8988T (cell line): ENCODE measurements around the gene VAPB.

Experiments
- DNase-seq: peaks from one replicate; pipeline ENCODE4 v3.0.0; 2011

VAPB gene

DNA sequence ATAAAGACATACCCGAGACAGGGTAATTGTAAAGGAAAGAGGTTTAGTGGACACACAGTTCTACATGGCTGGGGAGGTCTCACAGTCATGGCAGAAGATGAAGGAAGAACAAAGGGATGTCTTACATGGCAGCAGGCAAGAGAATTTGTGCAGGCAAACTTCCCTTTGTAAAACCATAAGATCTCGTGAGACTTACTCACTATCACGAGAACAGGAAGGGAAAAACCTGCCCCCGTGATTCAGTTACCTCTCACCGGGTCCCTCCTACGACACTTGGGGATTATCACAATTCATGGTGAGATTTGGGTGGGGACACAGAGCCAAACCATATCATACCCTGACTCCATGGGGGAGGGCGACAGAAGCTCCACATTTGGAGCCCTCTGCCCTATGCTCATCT is 7.4 kb upstream of the VAPB start:
- no peak for DNase-seq

DNA sequence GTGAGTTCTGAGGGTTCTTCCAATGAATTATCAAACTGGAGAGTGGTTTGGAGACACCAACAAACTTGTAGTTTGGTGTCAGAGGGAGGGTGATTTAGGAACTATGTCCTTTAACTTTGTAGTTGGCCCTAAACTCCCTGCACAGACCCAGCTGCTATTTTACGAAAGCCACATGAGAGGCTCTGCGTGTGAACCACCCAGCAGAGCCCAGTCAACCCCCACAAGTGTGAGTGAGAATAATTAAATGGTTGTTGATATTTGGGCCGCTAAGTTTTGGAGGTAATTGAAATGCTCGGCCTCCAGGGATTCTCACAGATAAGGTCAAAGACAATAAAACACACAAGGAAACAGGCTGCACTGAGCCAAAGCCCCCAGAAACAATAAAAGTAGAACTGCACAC is 6.9 kb upstream of the VAPB start:
- no peak for DNase-seq

GRCh38 chr20:58384821-58385220 is 4.2 kb upstream of the VAPB start:
- DNase-seq, result no peak

DNA sequence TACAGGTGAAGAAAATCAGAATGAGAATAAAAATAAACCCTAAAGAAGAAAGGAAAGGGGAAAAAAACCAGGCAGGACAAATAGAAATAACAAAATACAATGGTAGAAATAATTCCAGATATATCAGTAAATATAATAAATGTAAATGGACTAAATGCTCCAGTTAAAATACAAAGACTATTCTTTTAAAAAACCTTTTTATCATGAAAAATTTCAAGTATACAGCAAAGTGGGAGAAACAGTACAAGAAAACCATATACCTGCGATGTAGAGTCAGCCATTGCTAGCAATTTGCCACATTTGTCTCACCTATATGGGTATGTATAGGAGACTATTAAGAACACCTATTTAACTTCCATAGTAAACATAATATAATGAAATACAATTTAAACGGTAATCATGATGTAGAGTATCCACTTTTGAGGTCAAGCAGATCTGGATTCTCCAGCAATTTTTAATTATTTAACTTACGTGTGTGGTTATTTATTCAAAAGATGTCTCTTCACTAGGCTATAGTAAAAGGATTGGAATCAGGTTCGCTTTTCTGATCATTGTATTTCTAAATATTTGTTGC is 914 bp upstream of the VAPB start:
- no peak for DNase-seq

DNA sequence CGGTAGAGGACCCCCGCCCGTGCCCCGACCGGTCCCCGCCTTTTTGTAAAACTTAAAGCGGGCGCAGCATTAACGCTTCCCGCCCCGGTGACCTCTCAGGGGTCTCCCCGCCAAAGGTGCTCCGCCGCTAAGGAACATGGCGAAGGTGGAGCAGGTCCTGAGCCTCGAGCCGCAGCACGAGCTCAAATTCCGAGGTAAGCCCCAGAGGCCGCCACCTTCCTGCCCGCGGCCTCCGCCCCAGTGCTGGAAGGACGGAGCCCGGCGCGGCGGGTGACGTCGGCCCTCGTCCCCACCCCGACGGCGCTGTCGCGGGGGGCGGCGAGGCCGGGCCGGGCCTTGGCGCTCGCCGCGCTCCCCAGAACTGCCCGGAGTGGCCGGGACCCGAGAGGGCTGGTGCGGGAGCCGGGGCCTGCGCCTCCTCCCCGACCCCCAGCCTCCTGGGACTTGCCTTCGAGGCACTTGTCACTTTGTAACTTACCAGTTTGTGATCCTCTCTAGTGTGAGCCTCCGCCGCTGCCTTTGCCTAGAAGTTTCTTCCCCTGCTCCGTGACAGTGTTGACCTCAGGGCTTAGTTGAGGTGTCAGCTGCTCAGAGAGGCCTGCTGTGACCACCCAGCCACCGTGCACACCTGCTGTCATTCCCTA is 417 bp downstream of the VAPB start:
- DNase-seq, result peak; percentile 20

GRCh38 chr20:58389968-58390658 is 1.1 kb downstream of the VAPB start:
- no peak for DNase-seq

DNA sequence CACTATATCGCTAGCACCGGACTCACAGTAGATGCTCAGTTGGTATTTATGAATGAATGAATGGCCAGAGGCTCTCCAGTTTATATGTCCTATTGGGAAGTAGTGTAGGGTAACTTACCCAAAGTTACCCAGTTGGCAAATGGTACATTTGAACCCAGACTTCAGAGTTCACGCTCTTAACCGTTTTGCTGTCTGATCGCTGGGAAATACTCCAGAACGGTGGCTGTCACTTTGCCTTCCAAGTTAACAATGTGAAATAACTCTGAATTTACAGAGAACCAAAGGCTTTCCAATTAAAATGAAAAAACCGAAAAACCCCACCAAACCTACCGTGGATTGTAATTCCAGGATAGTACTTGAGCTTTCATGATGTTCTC is 1.6 kb downstream of the VAPB start:
- DNase-seq, result no peak

DNA sequence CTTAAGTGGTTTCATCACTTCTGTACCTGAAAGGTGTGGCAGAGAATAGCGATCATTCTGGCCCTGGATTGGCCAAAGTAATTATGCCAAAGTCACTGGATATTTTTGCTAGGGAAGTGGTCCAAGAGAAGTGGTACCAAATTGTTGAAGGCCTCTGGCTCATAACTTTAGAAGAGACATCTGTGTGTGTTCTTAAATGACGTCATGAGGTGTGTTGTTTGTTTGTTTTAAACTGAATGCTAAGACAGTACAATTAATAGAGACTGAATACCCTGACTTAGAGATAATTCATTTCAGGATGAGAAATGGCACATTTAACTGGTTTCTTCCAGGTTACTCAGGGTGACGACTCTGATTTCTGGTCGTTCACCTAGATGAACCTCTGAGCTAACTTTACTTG is 3.3 kb downstream of the VAPB start:
- DNase-seq, result no peak

DNA sequence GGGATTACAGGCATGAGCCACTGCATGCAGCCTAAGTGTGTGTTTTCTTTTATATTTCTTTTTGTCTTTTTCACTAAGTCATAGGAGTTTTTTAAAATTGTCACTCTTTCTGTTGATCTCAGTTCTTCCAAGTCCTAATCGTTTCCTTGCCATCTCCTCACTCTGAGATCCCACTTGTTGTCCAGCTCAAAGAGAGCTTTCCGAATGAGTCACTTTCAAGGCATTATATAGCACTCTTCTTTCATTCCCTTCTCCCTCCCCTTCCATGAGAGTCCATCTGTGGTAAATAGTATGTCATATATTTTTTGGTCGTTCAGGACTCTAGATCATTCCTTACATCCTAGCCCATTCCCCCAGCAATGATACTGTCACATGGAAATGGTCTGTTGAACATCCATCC is 4.3 kb downstream of the VAPB start:
- no peak for DNase-seq

- no peak for DNase-seq
Measured at GRCh38 chr20:58394801-58395200, 5.8 kb downstream of the VAPB start.

- DNase-seq, result no peak
Measured at GRCh38 chr20:58395604-58396003, 6.6 kb downstream of the VAPB start.

DNA sequence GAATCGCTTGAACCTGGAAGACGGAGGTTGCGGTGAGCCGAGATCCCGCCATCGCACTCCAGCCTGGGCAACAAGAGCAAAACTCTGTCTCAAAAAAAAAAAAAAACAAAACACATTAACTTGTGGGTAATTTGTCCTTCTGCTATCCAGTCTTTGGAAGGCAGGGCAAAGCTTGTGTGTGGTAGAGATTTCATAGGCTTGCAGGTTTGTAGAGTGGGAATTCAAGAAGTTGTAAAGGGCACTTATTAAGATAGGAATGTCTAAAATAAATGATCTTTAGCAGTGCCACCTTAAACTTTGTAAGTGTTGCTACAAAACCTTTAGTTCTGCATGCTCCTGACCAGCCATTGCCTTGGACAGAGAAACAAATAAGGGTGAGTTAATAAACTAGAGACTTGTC is 8.4 kb downstream of the VAPB start:
- no peak for DNase-seq

- DNase-seq, result no peak
Measured at GRCh38 chr20:58398254-58398653, 9.2 kb downstream of the VAPB start.

- DNase-seq, result no peak
Measured at GRCh38 chr20:58399926-58400325, 10.9 kb downstream of the VAPB start.

DNA sequence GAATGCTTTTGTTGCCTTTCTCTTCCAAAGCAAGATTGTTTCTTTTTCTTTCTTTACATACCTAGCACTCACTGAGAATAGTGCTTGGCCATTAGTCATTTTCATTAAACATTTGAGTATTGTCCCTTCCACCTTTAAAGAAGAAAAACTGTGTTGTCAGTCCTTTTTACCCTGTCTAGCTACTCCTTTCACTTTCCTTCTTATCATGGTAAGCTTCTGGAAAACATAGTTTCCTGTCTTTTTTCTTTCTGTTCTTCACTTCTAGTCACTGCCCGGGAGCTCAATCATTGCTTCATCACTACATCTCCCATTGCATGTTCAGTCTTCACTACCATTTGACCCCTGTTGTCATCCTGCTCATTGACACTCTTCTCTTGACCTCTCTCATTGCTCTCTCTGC is 12.1 kb downstream of the VAPB start:
- DNase-seq, result no peak

- no peak for DNase-seq
Measured at GRCh38 chr20:58402305-58402704, 13.3 kb downstream of the VAPB start.

DNA sequence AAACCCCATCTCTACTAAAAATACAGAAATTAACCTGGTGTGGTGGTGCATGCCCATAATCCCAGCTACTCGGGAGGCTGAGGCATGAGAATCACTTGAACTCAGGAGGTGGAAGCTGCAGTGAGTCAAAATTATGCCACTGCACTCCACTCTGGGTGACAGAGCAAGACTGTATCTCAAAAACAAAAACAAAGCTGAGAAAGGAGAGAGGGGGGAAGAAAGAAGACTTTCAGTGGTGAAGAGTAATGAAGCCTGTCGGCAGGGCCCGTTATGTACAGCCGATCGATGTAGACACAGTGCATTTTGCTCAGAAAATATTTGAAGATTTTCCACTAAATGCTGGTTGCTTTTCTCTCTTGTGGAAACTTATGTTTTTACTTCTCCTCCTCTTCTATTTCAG is 13.8 kb downstream of the VAPB start:
- no peak for DNase-seq

DNA sequence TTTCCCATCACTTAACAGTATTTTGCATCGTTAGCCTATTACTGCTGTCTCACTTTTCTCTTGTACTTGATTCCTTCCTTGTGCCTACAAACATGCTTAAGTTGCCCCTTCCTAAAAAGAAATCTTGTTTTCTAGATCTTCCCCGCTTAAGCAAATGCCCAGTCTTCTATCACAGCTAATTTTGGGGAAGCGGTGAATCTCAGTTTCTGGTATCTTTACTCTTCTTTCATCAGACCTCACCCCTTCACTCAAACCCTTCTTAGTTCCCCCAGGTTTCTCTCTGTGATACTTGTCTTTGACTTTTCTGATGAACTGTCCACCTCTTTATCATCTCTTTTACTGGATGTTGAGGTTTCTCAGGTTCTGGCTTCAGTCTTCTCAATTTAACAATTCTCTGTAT is 14.2 kb downstream of the VAPB start:
- no peak for DNase-seq

- DNase-seq, result no peak
Measured at GRCh38 chr20:58405504-58406291, 16.7 kb downstream of the VAPB start.

DNA sequence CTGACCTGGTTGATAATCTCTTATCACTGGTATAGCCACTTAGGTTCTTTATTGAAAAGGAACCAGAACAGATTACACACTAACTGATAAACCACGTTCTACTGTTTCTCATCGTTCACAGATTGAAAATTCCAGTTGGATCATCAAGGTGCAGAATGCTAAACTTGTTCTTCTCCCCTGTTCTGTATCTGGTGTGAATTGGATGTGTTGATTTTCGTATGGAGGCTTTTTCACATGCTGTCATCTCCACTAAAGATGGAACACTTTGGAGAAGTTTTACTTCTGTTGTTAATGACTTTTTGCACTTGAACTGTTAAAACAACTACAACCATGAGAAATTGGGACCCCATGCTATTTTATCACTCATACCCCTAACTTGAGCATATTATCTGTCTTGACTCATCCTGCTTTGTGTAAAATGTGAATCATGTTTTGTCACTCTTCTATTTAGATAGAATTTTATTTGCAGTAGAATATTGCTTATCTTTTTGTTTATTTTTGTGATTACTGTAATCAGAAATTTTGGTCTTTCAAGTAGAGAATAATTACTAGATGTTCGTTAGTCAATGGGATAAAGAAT is 17.5 kb downstream of the VAPB start:
- DNase-seq, result no peak

DNA sequence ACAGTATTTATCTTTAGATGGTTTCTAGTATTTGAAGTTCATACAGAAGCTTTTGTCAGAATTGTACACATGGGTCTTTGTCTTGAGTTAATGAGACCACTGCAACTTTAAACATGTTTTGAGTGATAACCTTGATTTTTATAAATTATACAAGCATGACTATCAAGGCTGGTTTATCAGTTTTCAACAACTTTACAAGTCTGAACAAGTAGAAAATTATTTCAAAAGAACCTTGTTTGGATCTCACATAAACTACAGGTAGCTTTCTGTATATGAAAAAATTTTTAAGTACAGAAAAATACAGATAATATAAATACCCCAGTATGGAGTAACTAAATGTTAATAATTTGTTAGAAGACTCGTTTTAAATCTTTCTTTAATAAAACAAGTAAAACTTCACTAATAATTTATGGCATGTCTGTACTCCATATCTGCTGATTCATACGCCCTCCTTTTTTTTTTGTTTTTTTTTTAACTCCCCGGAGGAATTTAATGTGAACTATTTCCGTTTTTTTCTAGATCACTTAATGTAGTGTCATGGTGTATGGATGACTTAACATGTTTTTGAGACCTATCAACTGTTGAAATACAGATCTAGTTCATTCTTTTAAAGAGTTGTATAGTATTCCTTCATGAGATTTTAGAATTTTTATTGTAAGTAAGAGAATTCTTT is 18.3 kb downstream of the VAPB start:
- no peak for DNase-seq

DNA sequence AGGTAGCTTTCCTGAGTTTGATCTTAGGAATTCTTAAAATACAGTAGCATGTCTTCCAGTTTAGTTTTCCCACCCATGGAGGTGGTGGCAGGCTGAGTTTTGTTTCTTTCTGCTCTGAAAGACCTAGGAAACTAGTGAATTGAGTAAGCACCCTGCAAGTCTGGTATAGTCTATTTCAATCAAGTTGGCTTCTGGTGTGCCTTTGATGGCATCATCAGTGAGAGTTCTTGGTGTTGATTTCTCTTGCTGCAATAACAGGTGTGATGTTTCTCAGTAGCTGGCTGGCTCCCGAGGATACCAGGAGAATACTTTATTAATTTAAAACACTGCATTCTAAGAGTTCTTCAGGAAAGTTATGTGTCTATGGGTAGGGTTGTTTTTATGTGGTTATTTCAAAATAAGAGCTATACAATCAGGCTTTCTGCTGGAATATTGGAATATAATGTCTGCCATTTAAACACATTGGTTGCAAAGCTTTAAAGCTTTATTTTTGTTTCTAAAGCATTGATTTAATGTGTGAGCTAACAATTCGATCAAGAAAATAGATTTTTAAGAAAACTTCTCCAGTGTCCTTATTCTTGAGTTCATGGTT is 19.0 kb downstream of the VAPB start:
- DNase-seq, result no peak
